Cardiac muscle cell (in vitro differentiated cells and primary cell): ENCODE data around the gene EXOC6B. TPM values are rescaled to one million over a fixed set of nuclear protein-coding genes. Genes with fewer than 3 reads are reported as not detected.

Experiments
- DNase-seq, 2 donors: peaks; one replicate each; pipeline versions ENCODE4 v3.0.0 to v3.0.0-alpha.2; 2010 to 2017; ENCODE audit warnings: low read depth in 1 of 2, low spot score in 1 of 2
- H3K27ac ChIP-seq: fragments of 200-600 bp; sonication (generic); 2 replicates; pipeline ENCODE4 v1.5.1; 2016
- H3K27me3 ChIP-seq: fragments of 200-600 bp; sonication (generic); 2 replicates; pipeline ENCODE4 v1.6.0; 2016; ENCODE audit warnings: control low read depth
- H3K36me3 ChIP-seq: fragments of 200-600 bp; sonication (generic); 2 replicates; pipeline ENCODE4 v1.5.1; 2016; ENCODE audit warnings: control low read depth
- H3K4me1 ChIP-seq: fragments of 200-600 bp; sonication (generic); 2 replicates; pipeline ENCODE4 v1.8.1; 2017; ENCODE audit warnings: low read depth, mild to moderate bottlenecking, mixed run types
- H3K4me3 ChIP-seq: fragments of 200-600 bp; sonication (generic); 2 replicates; pipeline ENCODE4 v1.5.1; 2016; ENCODE audit warnings: mild to moderate bottlenecking
- H3K9me3 ChIP-seq: fragments of 200-600 bp; sonication (generic); 2 replicates; pipeline ENCODE4 v1.5.1; 2017; ENCODE audit warnings: low read depth, mild to moderate bottlenecking, control low read depth
- polyA plus RNA-seq: library from polyadenylated mRNA; unstranded; fragments of >200 nt; fragmentation: Nextera tagmentation; extraction: Ambion mirVana; gene quantifications from 2 replicates; pipeline ENCODE4 v1.2.1, GENCODE V29; 2016
- total RNA-seq: library from RNA; depleted of rRNA; stranded (reverse); fragments of >200 nt; gene quantifications from 2 replicates; pipeline ENCODE4 v1.2.3, GENCODE V29; 2016
- TF ChIP-seq, protein P1 (sequence below): IDR thresholded peaks from 2 replicates; pipeline ENCODE4 v1.5.1; 2012; ENCODE audit warnings: low read depth, mild to moderate bottlenecking, low read length

Gene EXOC6B
- total and polyA plus RNA-seq, 2 experiments from 2014 or later = 21.7 to 23.9 TPM

DNA sequence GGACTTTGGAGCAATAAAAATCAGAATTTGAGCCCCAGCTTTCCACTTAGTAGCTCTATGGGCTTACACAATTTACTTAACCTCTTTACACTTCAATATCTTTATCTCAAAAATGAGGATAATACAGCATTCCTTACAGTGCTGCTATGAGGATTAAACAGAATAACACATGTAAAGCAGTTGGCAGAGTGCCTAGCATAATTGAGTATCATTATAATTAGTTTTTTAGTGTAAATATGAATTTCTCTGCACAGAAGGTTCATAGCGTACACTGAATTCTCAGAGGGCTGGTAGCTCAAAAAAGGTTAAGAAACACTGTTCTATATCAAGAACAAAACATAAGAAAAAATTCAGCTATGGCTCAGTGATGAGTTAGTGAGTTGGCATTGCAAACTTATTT, 487.8 kb downstream of the EXOC6B start:
- Histone ChIP-seq H3K36me3 (no peaks in the 10 kb centered on the region), H3K27me3 (no peaks in the 10 kb centered on the region), H3K9me3 (no peaks in the 10 kb centered on the region), H3K4me1 (no peaks in the 10 kb centered on the region), H3K4me3 (no peak overlapping the region), H3K27ac (no peak overlapping the region)
- TF ChIP-seq, protein P1, sequence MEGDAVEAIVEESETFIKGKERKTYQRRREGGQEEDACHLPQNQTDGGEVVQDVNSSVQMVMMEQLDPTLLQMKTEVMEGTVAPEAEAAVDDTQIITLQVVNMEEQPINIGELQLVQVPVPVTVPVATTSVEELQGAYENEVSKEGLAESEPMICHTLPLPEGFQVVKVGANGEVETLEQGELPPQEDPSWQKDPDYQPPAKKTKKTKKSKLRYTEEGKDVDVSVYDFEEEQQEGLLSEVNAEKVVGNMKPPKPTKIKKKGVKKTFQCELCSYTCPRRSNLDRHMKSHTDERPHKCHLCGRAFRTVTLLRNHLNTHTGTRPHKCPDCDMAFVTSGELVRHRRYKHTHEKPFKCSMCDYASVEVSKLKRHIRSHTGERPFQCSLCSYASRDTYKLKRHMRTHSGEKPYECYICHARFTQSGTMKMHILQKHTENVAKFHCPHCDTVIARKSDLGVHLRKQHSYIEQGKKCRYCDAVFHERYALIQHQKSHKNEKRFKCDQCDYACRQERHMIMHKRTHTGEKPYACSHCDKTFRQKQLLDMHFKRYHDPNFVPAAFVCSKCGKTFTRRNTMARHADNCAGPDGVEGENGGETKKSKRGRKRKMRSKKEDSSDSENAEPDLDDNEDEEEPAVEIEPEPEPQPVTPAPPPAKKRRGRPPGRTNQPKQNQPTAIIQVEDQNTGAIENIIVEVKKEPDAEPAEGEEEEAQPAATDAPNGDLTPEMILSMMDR = no peak
- DNase-seq = no peak

DNA sequence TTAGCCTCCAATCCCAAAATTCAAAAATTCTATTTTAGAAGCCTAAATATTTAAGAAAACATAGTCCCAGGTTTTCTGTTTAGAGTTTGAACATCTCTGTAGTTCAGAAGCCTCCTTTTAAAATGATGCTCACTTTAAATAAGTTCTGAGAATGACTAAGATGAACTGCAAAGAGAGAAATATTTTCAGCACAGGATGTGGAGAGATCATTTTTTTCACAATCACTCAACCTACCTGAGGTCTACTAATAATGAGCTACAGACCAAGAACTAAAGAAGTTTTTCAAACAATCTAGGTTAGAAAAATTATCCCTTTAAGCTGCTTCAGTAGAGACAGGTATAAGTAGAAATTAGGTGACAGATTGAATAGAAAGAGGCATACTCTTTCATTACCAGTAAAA, 493.1 kb downstream of the EXOC6B start:
- no peak overlapping the region for H3K27ac ChIP-seq
- no peak overlapping the region for H3K4me3 ChIP-seq
- no peaks in the 10 kb centered on the region for H3K9me3 ChIP-seq
- no peak for DNase-seq
- H3K36me3 ChIP-seq = no peaks in the 10 kb centered on the region
- no peaks in the 10 kb centered on the region for H3K4me1 ChIP-seq
- TF ChIP-seq, protein P1 = no peak
- H3K27me3 ChIP-seq = no peaks in the 10 kb centered on the region

DNA sequence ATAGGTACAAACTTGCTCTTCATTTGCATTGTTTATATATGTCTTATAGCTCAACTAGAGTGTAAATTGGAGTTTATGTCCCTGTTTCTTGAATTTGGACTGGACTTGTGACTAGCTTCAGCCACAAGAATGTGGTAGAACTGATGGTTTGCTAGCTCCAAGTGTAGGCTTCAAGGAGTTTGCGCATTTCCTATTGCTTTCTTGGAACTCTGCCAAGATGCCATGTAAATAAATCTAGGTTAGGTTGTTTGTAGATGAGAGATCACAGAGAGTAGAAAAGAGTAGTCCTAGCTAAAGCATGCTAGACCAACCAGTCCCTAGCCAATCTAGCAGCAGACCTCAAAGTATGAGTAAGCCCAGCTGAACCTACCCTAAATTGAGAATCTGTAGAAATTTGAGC, 495.2 kb downstream of the EXOC6B start:
- TF ChIP-seq, protein P1 = no peak
- Histone ChIP-seq H3K4me3 (no peak overlapping the region), H3K36me3 (no peaks in the 10 kb centered on the region), H3K9me3 (no peaks in the 10 kb centered on the region), H3K4me1 (no peaks in the 10 kb centered on the region), H3K27me3 (no peaks in the 10 kb centered on the region), H3K27ac (no peak overlapping the region)
- DNase-seq = no peak

DNA sequence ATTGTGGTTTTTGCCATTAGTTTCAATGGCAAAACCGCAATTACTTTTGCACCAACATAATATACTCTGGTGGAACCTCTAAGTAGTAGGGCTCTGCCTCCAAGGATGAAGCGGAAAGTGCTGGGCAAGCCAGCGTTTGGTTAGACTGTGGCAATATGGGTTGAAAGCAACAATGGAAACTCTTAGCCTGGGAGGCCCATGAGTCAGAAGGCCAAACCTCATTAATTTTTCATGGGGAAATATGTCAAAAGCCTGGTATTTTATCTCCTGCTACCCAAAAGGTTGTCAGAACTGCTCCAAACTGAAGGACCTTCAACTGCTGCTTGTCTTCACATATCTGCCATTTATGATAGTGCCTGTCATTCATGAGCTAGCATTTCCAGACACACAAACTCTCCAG, 499.1 kb downstream of the EXOC6B start:
- Histone ChIP-seq H3K4me3 (no peak overlapping the region), H3K27me3 (no peaks in the 10 kb centered on the region), H3K36me3 (no peaks in the 10 kb centered on the region), H3K4me1 (no peaks in the 10 kb centered on the region), H3K27ac (no peak overlapping the region), H3K9me3 (no peaks in the 10 kb centered on the region)
- TF ChIP-seq, protein P1 = no peak
- peak in 1 of 2 donors; percentile 44 for DNase-seq

DNA sequence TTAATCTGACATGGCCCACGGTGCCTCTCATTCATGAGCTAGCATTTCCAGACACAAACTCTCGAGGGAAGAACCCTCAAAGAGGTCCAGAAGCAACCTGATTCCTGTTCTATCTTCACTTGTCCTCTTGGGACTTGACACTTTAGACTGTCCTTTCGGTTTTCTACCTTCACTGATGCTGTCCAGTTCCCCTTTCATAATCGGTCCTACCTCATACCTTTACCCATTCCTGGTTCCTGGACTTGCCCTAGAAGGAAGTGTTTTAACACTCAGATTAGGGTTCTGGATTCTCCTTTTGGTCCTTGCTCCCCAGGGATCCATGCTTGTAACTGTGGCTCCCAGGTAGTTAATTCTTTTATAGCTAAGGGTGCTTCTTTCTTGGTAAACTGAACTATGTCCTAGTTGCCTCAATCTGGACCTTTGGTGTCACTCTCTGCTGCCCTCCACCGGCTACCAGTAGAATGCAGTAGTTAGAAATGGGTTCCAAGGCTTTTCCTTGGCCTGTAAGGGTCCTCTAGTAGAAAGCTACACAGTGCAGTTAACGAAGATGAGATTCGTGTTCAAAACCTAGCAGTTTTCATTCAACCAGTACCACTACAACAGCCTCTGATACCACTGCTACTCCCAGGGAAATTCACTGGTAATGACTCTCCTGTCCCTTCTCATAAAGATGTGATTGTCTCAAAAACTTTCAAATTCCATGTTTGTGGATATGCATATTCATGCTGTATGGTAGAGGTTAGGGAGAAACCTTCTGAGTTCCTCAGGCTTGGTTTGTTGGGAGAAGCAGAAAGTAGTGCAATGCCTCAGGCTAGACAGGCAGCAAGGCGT, 500.0 kb downstream of the EXOC6B start:
- Histone ChIP-seq H3K9me3 (no peaks in the 10 kb centered on the region), H3K4me1 (no peaks in the 10 kb centered on the region), H3K4me3 (no peak overlapping the region), H3K27ac (no peak overlapping the region), H3K27me3 (no peaks in the 10 kb centered on the region), H3K36me3 (no peaks in the 10 kb centered on the region)
- peak; percentile 16 to 35 for DNase-seq
- TF ChIP-seq, protein P1 = peak; percentile 77
